ENCODE measurements around the gene MPI.
"Not testable (repeated sequence)": the region's sequence is repeated elsewhere in the genome, so short reads cannot be mapped to it uniquely, and the experiment has no call there.

The MPI gene

DNA sequence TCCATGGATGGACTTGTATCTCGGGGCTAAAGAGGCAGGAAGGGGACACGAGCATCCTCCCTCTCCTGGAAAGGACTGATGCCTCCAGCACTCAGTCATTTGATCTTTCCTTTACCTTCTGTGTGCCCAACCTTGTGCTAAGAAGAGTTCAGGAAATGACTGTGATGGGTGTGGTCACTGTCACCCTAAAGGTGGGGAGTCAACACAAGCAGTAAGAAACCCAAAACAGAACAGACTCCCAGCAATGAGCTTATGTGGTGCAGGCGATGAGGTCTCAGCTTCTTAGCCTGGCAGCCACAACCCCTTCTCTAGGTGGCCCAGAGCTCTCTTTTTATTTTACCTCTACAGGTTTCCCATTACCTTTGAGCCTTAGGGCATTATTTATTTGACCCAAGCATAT, 3.8 kb downstream of the MPI start:
- no peak for DNase-seq

DNA sequence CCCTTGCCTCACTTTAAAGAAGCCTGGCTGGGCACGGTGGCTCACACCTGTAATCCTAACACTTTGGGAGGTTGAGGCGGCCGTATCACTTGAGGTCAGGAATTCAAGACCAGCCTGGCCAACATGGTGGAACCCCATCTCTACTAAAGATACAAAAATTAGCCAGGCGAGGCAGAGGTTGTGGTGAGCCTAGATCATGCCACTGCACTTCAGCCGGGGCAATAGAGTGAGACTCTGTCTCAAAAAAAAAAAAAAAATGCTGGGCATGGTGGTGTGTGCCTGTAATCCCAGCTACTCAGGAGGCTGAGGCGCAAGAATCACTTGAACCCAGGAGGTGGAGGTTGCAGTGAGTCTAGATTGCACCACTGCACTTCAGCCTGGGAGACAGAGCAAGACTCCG, 4.5 kb downstream of the MPI start:
- DNase-seq: not testable (repeated sequence)

- DNase-seq: no peak
Observed at GRCh38 chr15:74895830-74896229, 6.0 kb downstream of the MPI start.

- DNase-seq: no peak
Observed at GRCh38 chr15:74896316-74896715, 6.5 kb downstream of the MPI start.

- DNase-seq: no peak
Observed at GRCh38 chr15:74897300-74897701, 7.5 kb downstream of the MPI start.

GRCh38 chr15:74901612-74902063, 11.8 kb downstream of the MPI start:
- DNase-seq: no peak

- DNase-seq: no peak
Observed at GRCh38 chr15:74902295-74903075, 12.6 kb downstream of the MPI start.

DNA sequence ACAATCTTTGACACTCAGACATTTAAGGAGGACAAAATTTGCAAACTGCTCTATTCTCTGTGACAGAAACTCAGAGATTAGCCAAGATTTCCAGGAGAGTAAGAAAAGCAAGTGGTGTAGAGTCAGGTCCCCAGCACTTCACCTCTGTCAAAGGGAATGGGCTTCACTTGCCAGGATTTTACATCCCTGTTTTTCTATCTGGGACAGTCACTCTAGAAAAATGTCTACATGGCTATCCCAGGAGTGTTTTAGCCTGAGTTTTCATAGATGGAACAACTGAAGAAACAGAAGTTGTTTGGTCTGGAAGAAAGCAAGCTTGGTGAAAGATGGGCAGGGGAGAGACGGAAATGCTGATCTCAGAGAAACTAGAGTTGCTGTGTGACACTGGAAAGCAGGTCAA, 13.8 kb downstream of the MPI start:
- DNase-seq: no peak

DNA sequence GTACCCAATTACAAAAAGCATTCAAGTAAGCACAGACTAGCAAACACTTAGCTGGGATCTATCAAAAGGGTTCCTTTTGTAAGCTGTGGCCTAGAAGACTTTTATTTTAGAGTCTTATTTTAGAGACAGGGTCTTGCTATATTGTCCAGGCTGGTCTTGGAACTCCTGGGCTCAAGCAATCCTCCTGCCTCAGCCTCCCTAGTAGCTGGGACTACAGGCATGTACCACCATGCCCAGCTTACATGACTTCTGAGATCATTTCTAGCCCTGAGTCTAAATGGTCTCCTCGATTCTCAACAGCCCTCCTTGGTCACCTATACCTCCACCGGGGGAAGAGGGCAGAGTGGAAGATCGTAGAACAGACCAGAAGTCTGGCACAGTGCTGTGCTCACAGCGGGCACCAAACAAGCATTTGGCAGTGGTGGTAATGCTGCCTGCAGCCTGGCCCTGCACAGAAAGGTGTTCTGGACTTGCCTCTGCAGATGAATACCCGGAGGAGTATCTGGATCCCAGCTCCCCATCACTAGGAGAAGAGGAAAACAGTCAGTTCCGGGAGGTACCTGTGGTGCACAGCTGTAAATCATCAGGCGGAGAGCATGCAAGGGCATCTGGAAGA, 14.5 kb downstream of the MPI start:
- DNase-seq: no peak

GRCh38 chr15:74906067-74906449, 16.2 kb downstream of the MPI start:
- peak; percentile 14 for DNase-seq

GRCh38 chr15:74906450-74907162, 16.8 kb downstream of the MPI start, which contains the start of gene FAM219B:
TSS of gene FAM219B (minus strand) at chr15:74906851. CDS start at chr15:74906800, 51 bp downstream.
- peak; percentile 72 for DNase-seq

- no peak for DNase-seq
Observed at GRCh38 chr15:74907163-74907870, 17.5 kb downstream of the MPI start.

- DNase-seq: no peak
Observed at GRCh38 chr15:74908635-74909034, 18.8 kb downstream of the MPI start.

DNA sequence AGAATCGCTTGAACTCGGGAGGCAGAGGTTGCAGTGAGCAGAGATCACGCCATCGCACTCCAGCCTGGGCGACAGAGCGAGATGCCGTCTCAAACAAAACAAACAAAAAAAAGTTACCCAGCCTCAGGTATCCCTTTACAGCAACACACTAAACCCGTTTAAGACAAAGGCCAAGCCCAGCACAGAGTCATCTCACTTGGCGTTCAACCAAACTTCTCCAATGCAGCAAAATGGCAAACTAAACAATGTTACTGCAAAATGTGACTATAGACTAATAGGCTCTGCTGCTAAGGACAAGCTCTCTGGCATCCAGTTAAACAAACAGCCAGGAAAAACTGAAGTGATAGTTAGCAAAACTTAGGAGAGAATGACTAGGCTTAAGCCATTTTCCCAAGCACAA, 23.2 kb downstream of the MPI start:
- no peak for DNase-seq

- DNase-seq: not testable (repeated sequence)
Observed at GRCh38 chr15:74913799-74914198, 24.0 kb downstream of the MPI start.

- DNase-seq: no peak
Observed at GRCh38 chr15:74917676-74918075, 27.8 kb downstream of the MPI start.

GRCh38 chr15:74920456-74920855, 30.6 kb downstream of the MPI start:
- no peak for DNase-seq

- no peak for DNase-seq
Observed at GRCh38 chr15:74924525-74924924, 34.7 kb downstream of the MPI start.

DNA sequence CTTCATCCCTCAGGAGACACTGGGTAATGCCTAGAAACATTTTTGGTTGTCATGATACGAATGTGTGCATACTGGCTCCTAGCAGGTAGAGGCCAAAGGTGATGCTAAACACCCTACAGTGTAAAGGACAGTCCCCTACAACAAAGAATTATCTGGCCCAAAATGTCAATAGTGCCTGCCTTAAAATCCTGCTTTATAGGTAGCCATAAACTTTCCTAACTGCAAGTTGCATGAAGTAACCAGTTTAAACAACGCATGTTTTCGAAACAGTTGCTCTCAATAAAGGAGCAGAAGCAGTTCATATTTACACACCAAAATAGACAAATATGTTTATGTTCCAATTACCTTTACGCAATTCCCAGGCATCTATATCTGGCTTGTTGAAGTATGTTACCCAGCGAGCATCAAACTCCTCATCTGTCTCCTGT, 38.9 kb downstream of the MPI start:
- no peak for DNase-seq

DNA sequence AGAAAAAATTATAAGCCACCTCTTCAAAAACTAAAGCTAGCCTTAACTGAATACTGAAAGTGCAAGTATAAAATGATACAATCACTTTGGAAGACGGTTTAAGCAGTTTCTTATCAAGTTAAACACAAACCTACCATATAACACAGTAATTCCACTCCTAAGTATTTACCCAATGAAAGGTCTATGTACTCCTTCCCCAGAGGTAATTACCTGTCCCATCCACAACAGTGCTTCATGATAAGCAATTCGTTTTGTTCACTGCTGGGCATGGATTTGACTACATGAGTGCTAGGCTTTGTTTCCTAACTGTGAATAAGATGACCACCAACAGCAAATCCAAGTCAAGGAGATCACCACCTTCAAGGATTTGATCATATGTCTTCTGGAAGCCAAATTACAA, 43.7 kb downstream of the MPI start:
- no peak for DNase-seq

DNA sequence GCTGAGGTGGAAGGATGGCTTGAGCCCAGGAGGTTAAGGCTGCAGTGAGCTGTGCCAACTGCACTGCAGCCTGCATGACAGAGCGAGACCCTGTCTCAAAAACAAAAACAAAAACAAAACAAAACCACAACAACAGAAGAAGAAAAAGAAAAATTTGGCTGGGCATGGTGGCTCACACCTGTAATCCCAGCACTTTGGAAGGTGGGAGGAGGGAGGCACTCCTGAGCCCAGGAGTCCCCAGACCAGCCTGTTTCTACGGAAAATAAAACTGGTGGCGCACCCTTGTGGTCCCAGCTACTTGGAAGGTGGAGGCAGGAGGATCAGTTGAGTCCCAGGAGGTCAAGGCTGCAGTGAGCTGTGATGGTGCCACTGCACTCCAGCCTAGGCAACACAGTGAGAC, 45.4 kb downstream of the MPI start:
- not testable (repeated sequence) for DNase-seq

DNA sequence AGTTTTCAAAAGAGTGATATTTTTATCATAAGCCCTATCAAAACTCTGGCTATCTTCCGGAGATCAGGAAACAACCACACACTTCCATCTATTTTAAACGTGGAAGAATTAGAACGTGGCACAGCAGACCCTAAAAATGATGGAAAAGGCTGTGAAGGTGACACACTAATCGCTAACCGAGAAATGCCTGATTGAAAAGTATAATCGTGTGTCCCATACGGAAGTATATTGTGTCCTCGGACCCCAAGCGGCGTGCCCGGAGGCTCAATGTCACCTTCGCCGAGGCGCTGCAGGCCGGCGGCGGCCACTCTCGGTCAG, 47.4 kb downstream of the MPI start:
- no peak for DNase-seq

All from NCI-H2227 treated with DMSO at 0.1 percent for 48 hours (cell line).